Left colon (tissue), 2 donors: ENCODE data around the gene EXOSC9. TPM values are rescaled to one million over a fixed set of nuclear protein-coding genes. Genes with fewer than 3 reads are reported as not detected.
"Not testable (repeated sequence)": the region's sequence is repeated elsewhere in the genome, so short reads cannot be mapped to it uniquely, and the experiment has no call there.

Experiments
- ATAC-seq: fragments of 200-7000 bp; cut with Tn5 transposase; one replicate; pipeline ENCODE4 v1.9.1; 2020; ENCODE audit warnings: mild to moderate bottlenecking, moderate library complexity
- DNase-seq, 2 donors: peaks; one replicate each; pipeline ENCODE4 v3.0.0-alpha.2; 2020
- intact Hi-C, 2 donors: fragments of 100-400 bp; cut with DNase I in 1 of 2; cut with micrococcal nuclease in 1 of 2; formaldehyde crosslinking; loops; one replicate each; pipeline versions ENCODE4 v1.11.2 to v1.14.0; 2022; cut with DNase I, micrococcal nuclease
- long read RNA-seq: library from polyadenylated mRNA; unstranded; transcript quantifications from one replicate; pipeline ENCODE4 v2.0.0, GENCODE V29; 2021
- total RNA-seq, 2 donors: library from RNA; stranded (reverse); fragmentation: NEBNext Ultra II Directional; extraction: Animal tissue kit (Norgen Biotek cat#: 25700); gene quantifications; one replicate each; pipeline ENCODE4 v1.2.1, GENCODE V29; 2021
- donor health status: DM: no; HTN: no; CAD: no.
- donor health status: DM: yes; HTN: yes; CAD: no.

The EXOSC9 gene, protein sequence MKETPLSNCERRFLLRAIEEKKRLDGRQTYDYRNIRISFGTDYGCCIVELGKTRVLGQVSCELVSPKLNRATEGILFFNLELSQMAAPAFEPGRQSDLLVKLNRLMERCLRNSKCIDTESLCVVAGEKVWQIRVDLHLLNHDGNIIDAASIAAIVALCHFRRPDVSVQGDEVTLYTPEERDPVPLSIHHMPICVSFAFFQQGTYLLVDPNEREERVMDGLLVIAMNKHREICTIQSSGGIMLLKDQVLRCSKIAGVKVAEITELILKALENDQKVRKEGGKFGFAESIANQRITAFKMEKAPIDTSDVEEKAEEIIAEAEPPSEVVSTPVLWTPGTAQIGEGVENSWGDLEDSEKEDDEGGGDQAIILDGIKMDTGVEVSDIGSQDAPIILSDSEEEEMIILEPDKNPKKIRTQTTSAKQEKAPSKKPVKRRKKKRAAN
- 10 to 100 TPM; 10.2 to 13.2 TPM for total RNA-seq
- long read RNA-seq, transcript EXOSC9-201 (12 exons, 1,481 nt) = major isoform, 13 of 18 reads
- long read RNA-seq, partial matches to known transcripts = 4 of 18 reads
- long read RNA-seq, other reads (novel, unspliced or antisense) = 1 of 18 reads

DNA sequence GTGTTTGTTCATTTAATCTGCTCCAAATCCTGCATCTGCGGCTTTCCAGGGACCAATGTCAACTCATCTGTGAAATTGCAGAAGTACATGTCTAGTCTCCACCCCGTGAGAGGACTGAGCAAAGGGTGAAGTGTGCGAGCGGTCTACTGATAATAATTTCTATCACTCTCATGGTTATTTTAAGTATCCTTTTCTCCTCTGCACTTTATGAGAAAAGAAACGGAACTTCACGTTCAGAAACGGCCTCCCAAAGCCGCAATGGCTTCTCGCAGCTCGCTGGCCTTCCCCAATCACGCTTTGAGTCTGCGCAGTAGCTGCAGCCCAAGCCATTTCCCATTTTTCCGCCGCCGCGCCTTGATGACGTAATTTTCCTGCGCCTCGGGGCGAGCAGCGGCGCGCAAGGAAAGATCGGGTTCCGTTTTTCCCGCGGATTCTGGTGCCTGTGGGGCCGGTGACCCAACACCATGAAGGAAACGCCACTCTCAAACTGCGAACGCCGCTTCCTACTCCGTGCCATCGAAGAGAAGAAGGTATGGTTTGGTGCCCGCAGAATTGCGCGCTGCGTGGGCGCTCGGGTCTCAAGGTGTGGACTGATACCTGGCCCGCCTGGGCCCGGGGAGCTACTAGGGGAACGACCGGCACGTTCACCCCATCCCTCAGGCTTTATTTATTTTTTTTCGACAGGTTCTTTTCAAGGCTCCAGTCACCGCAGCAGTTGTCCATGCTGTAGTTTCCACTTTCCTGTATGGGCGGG, at the start of gene EXOSC9:
Gene EXOSC9, plus strand, starts transcription at position 363 of the 754 bp plus-strand sequence. Its CDS starts 102 bp downstream, at position 465.
- intact Hi-C loops = no loop called here
- peak; percentile 99 for ATAC-seq
- DNase-seq = peak; percentile 93 to 94

DNA sequence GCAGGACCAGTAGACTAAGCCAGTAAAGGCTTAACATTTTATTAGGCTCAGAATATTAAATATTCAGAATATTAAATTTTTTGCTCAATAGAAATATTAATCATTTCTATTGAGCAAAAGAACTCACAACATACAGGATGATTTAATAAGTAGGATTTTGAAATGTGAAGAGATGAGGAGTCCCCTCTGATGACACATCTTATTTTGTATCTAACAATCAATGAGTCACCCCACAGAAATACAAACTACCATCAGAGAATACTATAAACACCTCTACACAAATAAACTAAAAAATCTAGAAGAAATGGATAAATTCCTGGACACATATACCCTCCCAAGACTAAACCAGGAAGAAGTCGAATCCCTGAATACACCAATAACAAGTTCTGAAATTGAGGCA, 49.0 kb upstream of the EXOSC9 start:
- ATAC-seq, intact Hi-C loops, DNase-seq: not testable (repeated sequence)

DNA sequence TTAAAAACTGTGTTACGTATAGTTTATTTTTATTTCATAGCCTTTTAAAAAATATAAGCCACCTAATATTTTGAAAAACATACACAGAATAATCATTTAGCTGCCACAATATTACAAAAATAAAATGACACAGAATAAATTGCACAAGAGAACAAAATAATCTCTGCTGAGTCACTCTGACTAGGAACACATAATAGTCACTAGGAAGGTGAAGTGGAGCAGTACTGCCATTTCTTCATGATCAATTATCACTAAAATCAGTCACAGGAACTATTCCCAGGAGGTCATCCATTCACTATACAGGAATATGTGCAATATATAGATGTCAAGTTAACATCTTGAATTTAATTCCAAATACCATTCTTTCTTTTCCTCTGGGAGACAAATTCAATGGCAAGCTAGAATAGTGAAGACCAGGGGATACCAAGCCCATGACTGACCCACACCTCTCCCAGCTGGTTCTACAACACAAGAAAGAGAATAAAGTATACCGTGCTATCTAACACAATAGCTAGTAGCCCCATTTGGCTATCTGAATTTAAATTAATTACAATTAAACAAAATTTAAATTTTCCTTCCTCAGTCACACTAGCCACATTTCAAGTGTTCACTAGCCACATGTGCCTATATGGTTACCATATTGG, 42.1 kb upstream of the EXOSC9 start:
- intact Hi-C loops = no loop called here
- DNase-seq (no peak), ATAC-seq (no peak)

DNA sequence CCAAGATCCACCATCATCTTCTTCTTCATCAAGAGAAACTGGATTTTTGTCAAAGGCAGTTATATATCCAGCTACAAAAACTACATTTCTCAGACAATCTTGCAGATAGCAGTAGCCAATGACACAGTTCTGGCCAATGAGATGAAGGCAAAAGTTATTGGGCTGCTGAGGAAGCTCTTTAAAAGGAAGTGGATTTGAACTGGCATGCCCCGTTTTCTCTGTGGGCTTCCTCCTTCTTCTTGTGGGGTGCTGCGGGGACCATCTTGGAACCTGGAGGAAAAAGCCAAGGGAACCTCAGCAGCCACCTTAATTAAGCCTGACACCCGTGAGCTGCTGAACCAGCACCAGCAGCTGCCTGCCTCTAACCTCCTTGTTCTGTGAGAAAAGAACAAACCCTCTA, 40.9 kb upstream of the EXOSC9 start:
- intact Hi-C loops = no loop called here
- ATAC-seq (no peak), DNase-seq (no peak)

DNA sequence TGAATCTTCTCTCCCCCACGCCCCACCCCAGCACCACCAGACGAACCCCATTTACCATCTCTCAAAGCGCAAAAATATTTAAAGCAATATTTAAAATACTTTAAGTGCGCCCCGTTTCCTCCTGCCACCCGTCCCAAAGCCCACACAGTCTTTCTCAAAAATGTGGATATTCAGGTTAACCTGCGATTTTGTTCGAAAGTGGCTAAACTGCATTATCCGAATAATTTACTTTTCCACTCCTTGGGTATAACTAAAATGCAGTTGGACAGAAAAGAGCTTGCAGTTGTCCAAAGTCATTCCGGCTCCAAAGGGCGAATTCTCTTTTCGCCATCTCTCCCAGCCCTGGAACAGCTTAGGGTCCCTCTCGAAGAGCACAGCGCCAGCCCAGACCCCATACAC, 36.8 kb upstream of the EXOSC9 start:
- DNase-seq (no peak), ATAC-seq (no peak)
- intact Hi-C loops = no loop called here

DNA sequence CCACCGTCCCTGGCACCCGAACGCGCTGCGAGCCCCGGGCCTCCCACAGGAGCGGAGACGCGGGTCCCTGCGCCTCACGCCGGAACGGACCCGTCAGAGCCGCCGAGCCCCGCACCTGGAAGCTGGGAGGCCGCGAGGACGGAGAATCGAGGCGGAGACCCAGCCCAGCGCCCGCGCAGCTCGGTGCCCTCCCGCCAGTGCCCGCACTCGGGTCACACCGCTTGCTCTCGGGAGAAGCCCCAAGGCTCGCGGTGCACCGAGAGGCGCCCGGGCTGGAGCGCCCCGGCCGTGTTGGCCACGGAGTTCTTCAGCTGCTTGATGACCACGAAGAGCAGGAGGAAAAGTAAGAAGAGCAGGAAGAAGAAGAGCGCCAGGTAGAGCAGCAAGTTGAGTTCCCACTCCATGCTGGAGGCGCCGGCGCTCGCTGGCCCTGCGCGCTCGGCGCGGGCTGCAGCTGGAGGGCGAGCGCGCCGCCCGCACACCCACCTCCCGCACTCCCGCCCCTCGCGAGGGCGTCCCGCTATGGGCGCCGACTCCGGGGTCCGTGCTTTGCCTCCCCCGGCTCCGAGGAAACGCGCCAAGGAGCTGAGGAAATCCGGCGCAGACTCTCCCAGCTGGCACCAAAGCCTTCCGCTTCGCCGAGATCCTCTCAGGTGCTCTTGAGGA, 36.3 kb upstream of the EXOSC9 start, which contains the start of gene SMIM43:
Gene SMIM43, minus strand, starts transcription at position 463 of the 666 bp plus-strand sequence. Its CDS starts 59 bp downstream, at position 404.
- no peak for ATAC-seq
- no peak for DNase-seq
- intact Hi-C loops = no loop called here

DNA sequence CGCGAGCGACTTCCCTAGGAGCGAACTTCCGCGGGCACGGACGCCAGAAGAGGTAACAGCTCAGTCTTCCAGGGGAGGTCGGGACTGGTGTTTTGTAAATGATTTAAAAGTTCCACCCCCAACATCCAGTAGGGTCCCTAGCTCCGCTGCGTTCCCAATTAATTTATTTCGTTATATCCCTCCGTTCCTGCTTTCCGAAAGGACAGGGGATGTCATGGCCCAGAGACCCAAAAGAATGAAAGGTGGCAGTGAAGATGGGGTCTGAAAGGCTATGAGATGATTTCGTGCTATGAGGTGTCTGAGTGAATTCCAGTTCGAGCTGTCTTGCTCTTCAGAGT, 35.8 kb upstream of the EXOSC9 start:
- no peak for DNase-seq
- intact Hi-C loops = no loop called here
- ATAC-seq = no peak

DNA sequence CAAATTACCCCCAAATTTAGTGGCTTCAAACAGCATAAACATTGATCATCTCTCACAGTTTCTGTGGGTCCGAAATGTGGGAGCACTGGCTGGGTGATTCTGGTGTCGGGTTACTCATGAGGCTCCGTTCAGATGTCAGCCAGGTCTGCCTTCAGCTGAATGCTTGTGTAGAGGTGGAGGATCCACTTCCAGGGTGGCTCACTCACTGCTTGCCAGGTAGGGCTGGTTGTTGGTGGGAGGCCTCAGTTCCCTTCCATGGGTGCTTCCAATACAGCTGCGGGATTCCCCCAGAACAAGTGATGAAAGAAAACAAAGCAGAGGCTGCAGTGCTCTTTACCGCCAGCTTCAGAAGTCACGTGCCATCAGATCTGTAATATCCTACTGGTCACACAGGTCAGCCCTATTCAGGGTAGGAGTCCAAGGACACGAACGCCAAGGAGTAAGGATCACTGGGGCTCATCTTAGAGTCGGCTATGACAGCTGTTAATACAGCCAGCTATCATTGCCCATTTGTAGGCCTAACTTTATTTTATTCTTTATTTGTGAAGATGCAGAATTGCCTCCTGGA, 35.1 kb upstream of the EXOSC9 start:
- intact Hi-C loops = no loop called here
- ATAC-seq (no peak), DNase-seq (no peak)

DNA sequence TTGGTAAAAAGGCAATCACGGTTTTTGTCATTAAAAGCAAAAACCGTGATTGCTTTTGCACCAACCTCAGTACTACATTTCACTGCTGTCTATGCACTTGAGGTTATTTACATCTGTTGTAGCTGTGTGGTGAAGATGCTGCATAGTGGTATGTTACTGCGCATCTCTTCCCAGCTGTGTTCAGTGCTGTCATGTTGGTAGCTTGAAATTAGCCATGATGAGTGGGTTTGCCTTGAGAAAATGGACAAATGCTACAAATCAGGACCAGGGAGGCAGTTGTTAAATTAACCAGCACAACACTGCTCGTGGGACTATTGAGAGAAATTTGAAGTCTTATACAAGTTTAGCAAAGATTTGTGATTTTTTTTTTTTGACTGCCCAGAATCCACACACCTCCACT, 34.0 kb upstream of the EXOSC9 start:
- intact Hi-C loops = no loop called here
- ATAC-seq = no peak

DNA sequence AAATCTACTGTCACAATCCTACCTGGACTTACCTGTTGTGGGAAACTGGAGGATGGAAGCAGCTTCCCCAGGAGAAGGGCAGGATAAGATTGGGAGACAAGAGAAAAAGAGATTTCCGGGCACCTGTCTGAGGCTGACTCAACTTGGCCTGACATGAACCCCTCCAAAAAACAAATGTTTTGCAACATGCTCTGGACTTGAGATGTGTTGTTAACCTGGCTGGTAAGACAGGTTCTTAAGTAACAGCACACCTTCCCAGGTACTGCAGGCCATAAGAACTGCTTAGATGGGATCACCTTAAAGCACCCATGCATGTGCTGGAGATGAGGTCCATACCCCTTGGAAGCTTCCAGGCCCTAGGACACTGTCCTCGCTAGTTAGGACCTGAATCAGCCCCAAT, 31.8 kb upstream of the EXOSC9 start:
- intact Hi-C loops = no loop called here
- DNase-seq = no peak
- ATAC-seq = no peak

More for the DNA sequence above, 34.0 kb upstream of the EXOSC9 start:
- DNase-seq = no peak

DNA sequence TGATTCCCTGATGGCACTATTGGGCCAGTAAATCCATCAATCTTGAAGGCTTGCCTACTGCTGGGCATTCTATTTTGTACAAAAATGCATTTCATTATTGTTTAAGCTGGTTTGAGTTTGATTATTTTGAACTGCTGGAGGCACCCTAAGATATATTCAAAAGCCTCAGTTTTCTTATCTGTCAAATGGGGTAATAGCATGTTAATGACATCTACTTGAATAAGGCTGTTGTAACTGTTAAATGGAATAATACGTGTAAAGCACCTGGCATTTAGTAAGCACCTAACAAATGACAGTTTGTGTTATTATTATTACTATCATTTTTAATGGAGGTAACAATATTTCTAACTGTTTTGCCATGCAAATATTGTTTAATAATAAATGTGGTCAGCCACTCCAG, 29.3 kb upstream of the EXOSC9 start:
- no peak for ATAC-seq
- intact Hi-C loops = no loop called here
- no peak for DNase-seq

DNA sequence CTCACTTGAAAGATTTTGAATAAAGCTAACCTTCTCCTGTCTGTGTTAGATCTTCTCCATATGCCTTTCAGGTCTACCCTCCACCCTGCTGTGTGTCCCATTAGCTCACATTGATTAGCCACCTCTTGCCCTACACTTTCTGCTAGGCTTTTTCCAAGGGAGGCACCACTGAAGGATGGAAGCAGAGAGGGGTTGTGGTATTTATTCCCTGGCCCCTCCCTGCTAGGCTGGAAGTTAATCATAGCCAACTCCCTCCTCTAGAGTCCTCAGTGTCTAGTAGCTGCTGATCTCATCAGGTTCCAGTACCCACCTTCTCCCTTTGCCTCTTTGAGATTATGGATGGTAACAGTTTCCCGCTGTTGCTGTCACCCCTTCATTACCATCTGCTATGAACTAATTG, 27.2 kb upstream of the EXOSC9 start:
- ATAC-seq (no peak), DNase-seq (no peak)
- intact Hi-C loops = no loop called here

DNA sequence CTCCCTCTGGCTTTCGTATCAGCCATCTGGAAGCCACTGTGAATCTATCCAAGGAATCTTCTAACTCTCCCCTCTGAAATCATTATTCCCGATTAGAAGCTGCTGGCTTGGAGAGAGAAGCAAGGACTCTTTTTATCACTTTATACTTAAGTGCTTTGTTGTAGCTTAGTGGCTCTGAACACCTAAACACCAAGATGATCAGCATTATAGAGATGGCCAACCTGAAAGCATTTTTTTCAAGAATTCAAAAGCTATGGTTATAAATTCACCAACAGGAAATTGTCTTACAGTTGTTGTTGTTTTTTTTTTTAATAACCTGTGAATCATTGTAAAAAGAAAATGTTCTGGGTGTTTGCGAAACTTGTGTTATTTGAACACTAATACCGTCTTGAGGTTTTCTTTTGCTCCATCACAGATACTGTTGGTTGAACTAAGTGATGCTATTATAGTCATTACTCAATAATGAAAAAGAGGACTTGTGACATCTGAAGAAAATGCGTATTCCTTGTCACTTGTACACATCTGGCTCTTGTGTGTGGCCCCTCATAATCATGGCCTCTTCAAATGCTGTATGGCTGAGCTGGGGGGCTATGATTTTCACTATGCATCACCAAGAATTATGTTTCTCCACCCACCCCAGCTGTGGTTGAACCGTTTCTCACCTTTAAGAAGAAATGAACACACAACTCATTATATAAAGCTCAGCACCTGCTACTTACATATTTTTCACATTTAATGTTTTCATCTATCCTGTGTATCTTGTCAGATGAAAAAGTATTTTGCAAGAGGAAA, 24.3 kb upstream of the EXOSC9 start:
- ATAC-seq = no peak
- no peak for DNase-seq
- intact Hi-C loops = no loop called here

DNA sequence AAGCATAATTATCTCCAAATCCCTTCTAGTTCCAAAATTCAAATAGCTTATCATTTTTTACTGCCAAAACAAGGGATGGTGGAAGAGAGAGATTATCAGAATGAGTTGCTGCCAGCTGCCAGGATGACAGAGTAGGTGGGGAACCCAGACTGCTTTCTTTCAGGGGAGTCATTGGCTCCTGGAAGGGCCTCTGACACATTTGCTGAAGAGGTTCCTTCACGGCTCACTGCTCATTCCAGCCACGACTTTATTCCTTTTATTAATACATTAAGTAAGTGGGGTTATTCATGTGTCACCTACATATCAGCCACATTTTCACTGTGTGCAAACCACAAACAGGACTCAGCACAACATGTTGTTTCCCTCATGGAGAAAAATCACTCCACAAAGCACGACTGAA, 23.5 kb upstream of the EXOSC9 start:
- no peak for ATAC-seq
- intact Hi-C loops = no loop called here
- DNase-seq = no peak

DNA sequence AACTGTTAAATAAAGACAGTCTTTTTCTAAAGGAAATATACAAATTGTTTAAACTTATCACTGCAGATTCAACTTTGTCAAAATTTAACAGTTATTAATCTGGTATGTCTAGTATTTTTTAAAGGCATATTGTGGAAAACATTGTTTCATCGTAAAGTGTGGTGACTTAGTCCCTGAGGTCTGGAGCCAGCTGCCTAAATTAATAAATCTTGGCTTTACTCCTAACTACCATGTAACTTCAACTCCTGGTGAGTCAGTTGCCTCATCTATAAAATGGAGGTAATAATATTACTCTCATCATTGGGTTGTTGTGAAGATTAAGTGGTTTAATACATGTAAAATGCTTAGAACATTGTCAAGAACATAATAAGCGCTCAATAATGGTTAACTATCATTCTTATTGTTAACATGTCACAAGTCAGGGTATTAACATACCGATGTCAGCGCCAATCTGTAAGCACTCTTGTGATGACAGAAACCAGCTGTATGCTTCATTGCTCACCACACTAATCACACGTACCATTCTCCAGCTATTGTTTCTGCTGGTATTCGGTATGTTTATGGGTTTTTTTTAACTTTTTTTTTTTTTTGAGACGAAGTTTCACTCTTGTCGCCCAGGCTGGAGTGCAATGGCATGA, 22.0 kb upstream of the EXOSC9 start:
- ATAC-seq = no peak
- intact Hi-C loops = no loop called here
- DNase-seq = no peak

DNA sequence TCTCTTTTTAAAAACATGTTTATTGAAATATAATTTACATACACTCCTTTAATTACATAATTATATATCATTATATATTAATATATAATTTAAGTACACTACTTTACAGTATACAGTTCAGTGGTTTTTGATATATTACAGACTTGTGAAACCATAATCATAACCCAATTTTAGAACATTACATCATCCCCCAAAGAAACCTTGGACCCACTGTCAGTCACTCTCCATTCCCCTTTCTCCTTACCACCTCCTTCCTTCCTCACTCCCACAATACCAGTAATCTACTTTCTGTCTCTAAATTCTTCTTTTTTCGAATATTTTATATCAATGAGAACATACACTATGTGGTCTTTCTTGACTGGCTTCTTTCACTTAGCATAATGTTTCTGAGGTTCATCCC, 17.9 kb upstream of the EXOSC9 start:
- intact Hi-C loops = no loop called here
- no peak for DNase-seq
- ATAC-seq = no peak

DNA sequence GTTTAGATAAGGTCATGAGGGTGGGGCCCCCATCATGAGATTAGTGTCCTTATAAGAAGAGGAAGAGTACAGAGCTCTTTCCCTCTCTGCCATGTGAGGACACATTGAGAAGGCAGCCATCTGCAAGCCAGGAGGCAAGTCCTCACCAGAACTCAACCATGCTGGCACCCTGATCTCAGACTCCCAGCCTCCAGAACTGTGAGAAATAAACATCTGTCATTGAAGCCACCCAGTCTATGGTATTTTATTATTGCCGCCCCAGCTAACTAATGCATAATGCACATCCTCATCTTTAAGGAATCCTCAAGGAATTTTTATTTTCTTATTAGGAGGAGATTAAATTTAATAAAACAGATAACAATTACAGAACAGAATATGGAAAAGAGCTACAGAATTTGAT, 16.7 kb upstream of the EXOSC9 start:
- DNase-seq (no peak), ATAC-seq (no peak)
- intact Hi-C loops = no loop called here

DNA sequence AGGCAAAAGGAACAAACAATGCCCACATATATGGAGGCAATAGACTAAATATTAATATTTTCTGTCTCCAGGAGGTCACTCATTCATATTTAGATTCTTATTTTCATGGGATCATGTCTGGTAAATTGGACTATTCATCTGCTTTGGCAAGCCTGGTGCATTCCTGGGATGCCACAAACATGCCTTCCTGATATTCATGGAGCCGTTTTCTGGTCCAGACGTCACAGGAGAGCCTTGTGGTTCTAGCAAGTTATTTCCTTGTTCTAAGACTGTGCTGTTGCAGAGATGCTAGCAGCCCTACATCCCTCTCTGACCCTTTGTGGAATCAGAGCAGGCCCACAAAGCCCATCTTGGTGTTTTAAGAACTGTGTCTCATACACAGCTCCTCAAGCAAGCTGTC, 16.1 kb upstream of the EXOSC9 start:
- no peak for ATAC-seq
- no peak for DNase-seq
- intact Hi-C loops = no loop called here
